M059J (cell line): ENCODE measurements around the gene DEGS2. TPM values are rescaled to one million over a fixed set of nuclear protein-coding genes. Genes with fewer than 3 reads are reported as not detected.
A peak's percentile ranks its signal among the peaks of the same experiment; 100 is the strongest.

ENCODE experiments used
- DNase-seq: peaks from one replicate; pipeline ENCODE4 v3.0.0-alpha.2; 2012; ENCODE audit warnings: low read depth
- total RNA-seq: library from RNA; depleted of rRNA; stranded (reverse); fragments of >200 nt; shearing (Covaris generic); gene quantifications from 2 replicates; pipeline ENCODE4 v1.2.3, GENCODE V29; 2014

DEGS2 gene
- total RNA-seq, 1 experiment from 2014 or later: 0.10 TPM

DNA sequence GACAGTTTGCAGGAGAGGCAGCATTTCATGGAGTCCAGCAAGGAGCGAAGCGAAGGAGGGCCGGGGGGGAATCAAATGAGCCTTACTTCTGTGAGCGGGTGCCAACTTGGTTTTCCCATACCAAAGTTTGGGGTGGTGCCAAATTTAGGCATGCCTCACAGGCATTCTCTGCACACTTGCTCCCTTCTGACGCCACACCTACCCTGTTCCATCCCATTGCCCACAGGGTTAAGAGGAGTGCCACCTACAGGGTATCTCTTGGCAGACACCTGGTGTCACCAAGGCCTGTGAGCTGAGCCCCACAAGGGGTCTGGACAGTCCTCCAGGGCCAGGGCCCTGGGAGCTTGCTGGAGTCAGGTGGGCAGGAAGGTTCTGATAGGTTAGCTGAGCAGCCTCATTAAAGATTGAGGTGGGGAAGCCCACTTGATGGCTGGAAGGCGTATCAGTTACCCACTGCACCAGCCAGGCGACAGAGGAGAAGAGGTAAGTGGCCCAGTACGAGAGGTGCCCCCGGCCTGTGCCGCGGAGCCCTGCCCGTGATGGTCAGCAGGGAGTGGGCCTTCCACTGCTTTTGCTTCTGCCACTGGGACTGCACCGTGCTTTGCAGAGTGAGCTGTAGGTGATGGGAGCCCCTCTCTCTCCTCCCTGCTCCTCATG lies 45.2 kb downstream of the DEGS2 start:
- DNase-seq: no peak

DNA sequence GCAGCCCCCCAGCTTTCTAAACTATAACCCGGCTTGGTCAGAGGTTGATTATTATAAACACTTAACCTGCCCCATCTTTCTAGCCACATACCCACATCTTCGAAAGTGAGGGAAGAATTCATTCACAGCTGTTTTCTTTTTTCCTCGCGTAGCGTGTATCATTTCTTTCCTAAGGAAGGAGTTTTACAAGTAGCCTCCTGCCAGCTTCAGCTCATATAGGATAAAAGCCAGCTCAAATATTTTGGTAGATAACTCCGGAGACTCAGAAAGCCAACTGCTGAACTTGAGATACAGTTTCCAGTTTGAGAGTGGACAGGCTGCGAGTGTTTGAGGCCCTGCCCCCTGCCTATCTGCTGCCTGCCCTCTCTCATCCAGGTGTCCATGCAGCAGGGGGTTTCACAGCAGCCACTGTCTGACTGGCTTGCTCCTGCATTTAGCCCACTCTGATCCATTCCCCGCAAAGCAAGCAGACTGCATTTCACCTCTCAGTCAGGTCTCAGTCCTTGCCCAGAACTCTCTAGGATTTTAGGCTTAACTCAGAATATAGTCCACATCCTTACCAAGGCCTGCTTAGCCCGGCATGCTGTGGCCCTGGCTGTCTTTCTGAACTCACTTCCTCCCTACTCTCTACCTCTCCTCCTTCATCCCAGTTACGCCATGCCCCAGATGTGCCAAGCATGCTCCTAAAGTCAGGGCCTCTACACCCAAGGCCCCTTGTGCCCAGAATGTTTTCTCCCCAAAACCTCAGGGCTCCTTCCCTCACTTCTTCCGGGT lies 47.3 kb downstream of the DEGS2 start:
- no peak for DNase-seq

DNA sequence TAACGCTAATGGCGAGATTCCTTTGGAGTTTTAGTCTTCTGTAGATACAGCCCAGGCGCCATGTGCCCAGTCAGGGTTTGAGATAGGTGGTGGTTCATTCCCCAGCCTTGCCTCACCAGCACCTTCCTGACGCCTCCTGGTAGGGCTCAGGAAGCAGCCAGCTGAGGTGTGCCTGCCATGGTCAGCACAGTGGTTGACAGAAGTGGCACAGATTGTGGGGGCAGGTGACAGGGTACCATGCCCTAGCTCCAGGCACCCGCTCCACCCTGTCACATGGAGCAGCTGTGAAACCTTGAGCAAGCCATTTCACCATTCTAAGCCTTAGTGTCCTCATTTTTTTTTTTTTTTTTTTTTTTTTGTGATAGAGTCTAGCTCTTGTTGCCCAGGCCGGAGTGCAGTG lies 48.6 kb downstream of the DEGS2 start:
- no peak for DNase-seq

DNA sequence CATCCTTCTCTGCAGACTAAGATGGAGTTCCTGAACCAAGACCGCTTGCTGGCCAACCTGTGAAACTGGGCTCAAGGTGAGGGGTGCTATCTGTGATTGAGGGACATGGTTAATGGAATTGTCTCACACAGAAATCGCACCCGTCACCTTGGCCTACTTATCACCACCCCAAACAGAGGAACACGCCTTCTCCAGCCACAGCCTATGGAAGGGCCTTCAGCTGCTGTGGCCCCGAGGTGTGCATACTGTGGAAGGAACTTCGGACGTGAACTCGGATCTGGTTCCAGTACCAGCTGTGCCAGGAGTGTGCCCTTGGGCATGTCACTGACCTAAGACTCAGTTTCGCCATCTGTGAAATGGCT lies 49.9 kb downstream of the DEGS2 start:
- DNase-seq: no peak

DNA sequence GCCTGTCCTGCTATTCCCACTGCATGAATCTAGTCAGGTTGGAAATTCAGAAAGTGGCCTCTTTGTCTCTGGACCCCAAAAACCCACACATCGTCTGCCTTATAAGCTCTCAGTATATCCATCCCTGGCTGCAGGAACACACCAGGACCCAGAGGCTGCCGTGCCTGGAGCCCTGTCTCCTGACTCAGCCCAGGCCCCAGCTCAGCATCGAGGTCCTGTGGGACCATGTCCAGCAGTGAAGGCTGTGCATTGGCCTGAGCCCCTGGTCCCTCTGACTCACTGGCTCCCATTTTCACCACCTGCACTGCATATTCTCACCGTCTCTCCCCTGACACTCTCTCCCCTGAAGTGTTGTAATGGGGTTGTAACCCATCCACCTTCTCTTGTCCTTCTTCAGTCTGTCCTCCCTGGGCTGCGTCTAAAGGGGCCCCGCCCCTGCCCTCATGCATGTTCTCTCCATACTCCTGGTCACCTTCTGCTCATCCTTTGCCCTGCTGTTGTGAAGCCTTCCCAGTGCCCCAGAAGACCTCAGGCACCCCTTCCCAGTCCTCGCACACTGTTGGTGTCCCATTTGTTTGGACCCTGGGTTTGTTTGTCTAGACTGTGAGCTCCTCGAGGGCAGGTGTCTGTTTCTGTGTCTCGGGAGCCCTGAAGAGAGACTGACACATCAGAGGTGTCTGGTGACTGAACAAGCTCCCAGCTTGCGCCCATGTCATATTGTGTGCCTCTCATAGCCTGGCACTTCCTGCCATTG lies 50.4 kb downstream of the DEGS2 start:
- DNase-seq: peak; percentile 9

DNA sequence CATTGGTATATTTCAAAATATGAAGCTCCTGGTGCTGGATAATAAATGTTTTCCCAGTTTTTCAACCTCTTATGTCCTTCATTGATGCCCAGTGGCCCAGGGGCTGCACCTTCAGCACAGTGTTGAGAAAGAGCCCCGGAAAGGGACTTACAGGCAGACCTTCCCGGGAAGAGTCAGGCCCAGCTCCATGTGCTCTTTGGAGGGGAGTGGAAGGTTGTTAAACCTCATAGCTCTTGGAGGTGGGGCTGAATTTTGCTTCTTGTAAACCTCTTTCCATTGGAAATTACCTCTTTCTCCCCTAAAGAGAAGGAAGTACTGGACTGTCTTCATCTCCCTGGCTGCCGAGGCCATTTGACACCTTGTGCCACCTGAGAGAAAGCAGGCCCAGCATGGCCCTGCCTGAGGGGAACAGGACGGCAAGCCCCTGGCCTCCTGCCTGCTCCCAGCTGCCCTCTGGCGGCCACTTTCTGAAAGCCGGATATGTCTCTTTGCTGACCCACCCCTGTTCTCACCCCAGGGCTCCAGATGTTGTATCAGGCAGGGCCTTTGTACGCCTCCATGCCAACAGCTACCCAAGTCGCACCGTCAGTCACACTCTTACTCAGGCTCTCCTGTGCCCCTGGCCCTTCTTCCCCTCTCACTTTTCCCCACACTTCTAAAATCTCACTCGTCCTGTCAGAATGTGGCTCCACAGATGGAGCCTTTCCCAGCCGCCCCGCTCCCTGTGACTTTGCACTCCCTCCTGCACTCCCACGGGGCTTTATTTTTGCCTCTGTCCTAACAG lies 51.2 kb downstream of the DEGS2 start:
- DNase-seq: peak; percentile 52

DNA sequence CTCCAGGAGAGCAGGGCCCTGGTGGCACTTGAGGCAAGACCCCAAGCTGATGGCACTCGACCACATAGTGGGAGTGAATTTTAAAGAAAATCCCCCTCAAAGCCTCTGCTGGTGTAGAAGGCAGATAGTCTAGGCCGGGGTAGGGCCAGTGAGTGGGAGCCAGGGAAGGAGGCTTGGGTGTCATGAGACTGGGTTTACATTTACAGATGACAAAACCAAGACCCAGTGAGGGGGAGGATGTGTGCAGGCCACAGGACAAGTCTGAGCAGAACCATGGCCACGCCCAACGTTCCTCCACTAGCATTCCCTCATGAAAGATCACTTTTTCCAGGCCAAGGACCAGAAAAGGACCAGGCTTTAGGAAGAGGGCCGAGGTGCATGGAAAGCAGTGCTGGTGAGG lies 52.2 kb downstream of the DEGS2 start:
- no peak for DNase-seq

DNA sequence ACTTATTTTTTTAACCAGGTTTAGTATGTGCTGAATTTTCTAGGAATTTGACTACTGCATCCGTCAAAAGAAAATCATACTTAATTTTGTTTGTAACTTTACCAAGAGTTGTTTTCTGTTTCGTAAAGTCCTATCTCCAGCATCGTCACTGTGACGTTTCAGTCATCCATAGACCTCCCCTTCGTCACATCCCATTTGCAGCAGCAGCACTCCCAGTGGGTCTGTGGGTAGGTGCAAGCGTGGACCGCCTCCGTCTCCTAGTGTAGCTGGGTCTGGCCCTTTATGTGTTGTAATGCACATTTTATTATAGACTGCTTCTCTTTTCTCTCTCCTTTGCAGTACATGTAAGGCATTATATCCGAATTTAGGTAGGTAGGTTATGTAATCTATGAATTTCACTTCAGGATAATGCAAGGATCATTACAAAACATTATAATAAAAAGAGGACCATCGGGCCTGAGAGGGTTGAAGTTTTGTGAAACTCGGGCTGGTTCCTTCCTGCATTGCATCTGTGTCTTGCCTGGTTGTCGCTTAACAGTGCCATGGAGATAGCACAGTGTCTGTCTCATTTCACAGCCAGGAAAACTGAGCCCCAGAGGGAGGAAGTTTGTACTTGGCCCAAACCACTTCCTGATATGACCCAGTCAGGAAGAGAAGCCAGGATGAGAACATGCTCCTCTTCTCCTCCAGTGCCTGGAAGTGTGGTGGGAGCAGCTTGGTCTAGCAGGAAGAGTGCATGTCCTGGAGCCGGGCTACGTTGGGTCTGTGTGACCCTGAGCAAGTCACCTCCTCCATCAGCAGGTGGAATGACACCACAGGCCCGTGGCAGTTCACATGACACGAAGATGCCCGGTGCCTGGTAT lies 53.0 kb downstream of the DEGS2 start:
- DNase-seq: no peak

DNA sequence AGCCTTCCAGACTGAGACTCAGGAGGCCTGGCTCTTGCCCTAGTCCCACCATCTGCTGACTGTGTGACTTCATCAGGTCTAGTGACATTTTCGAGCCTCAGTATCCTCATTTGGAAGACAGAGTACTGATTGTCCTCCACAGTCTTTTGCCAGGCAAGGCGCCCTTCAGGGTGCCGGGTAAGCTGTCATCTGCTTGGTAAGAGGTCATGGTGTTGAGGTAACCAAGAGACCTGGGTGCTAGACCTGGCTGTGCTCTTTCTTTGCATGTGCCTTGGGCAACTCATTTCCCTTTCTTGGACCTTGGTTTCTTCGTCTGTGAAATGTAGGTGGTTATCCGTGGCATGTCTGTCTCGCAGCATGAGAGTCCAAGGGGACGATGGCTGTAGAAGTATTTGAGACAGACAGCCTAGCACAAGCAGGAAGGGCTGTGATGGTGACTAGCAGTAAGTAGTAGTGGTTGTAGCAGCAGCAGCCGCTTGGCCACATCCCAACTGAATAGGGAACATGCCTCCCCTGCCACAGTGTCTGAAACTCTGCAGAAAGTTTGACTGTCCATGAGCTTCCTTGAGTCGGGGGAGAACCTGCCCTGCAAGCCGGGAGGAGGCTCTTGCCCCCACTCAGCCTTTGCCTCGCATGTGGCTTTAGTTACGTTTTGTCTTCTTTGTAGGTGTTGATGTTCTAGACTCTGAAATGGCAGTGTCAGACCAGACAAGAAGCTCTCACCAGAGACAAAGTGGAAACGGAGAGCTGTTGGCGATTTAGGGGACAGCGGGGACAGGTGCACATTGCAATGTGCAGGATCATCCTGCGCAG lies 53.9 kb downstream of the DEGS2 start:
- DNase-seq: no peak

DNA sequence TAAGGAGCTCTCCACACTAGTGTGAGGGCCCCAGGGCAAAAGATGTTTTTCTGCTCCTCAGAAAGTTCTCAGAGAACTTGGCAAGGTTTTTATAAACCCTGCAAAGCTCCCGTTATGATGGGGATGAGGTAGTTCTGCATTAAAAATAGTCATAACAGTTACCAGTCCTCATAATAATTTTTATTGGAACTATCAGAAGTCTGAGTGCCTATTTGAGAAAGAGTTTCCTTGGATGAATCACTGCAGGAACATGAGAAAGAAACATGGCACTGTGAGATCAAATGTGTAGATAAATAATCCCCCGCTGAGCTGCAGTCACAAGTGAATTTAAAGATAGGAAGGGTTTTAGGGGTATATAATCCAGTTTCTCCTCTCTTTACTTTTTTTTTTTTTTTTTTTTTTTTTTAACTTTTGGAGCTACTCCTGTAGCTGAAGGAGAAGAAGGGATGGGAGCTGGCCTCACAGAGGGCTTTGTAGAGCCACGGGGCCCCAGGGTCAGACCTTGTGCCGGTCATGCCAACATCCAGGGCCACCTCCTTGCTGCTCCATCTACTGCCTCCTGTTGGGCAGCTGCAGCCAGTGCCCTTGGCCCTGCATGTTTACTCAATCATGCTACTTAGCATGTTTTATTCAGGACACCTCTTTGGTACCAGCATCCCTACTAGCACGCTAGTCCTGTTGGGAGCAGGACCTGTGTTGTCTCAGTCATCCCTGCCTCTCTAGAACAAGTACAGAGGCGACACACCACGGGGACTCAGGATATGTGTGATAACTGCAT lies 54.7 kb downstream of the DEGS2 start:
- peak; percentile 69 for DNase-seq

DNA sequence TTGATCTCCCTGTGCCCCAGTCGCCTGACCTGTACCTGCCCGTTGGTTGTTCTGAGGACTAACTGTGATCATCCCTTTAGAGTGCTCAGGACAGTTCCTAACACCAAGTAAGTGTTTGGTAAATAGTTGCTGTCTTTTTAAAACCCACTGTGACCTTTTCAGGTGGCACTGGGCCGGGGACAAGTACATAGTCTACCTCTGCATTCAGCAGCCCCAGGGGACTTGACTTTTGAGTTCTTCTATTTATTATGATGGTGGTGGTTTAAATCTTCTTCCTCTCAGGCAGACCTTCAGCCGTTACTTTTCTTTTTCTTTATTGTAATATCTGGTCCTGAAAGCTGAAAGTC lies 55.5 kb downstream of the DEGS2 start:
- DNase-seq: no peak

DNA sequence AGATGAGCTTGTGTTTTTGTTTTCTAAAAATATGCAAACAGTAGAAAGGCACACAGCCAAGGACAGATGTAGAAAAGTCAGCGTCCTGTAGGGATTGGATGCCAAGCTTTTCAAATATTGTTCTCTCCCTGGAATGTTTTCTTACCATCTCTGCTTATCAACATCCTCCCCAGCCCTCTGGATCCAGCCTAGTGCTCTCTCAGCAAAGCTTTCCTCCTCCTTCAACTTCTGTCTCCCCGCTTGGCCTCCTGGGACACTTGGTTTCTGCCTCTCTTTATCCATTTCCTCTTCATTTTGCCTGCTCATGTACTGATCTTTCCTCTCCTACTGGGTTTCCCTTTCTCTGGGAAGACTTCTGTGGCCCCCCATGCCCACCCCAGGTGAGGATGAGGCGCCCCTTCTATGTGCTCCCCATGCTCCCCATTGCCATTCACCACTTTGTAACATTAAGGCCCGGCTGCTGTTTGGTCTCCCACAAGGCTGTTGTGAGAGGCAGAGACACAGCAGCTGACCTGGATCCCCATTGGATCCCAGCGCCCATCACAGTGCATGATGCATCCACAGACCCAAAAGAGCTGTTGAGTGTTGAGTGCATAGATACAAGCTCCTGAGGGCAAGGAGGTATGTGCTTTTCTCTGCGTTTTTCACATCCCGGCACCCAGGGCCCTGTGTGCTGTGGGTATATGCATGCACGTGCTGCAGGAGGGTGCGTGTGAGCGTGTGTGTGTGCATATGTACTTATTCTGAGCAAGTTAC lies 56.0 kb downstream of the DEGS2 start:
- DNase-seq: no peak

DNA sequence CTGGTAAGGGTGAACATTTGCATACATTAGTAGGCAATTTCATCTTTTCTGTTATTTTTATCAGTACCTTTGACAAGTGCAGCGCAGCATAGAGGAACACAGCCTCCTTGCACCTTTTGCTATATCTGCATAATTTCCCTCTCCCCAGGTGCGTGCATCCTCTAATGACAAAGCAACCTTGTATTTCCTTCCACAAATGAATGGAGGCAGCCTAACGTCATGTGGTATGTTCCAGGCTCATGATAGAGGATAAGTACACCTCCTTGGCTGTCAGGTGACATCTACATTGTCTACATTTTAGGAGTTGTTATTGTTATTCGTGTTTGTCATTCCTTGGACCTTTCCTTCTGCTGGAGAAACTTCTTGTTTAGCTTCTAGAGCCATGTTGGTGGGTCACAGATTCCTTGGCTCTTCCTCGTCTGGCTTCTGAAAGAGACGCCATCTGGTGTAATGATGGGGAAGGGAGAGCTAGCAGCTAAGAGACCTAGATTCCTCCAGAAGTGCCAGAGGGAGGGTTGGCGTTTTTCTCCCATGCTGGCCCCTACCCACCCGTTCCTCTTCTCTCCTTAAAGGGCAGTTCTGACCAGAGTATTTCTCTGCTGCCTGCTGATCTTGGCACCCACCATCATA lies 57.2 kb downstream of the DEGS2 start:
- no peak for DNase-seq

DNA sequence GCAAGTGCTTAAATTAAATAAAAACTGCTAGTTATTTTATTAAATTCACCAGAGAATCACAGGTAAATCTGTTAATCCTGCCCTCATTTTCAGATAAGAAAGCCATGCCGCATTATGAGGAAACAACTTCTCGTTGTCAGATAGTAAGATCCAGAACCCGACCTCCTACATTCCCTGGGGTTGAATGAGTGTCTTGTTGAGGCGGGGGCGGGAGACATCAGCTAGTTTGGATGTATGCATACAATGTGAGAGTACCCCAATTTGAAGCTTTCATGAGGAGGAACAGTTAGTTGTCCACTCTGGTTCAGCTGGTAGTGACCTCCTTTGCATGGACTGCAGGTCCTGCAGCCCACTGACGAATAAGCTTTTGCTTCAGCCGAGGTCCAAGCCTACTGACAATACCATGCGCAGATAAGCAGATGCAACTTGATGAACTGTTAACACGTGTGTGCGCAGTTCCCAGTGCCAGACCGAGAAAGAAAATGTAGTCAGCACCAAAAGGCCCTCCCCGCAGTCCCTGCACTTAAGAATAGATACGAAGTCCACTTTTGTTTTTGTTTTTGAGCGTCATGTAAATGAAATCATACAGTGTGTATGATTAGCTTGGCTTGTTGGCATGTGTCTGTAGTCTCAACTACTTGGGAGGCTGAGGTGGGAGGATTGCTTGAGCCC lies 59.3 kb downstream of the DEGS2 start:
- DNase-seq: no peak

DNA sequence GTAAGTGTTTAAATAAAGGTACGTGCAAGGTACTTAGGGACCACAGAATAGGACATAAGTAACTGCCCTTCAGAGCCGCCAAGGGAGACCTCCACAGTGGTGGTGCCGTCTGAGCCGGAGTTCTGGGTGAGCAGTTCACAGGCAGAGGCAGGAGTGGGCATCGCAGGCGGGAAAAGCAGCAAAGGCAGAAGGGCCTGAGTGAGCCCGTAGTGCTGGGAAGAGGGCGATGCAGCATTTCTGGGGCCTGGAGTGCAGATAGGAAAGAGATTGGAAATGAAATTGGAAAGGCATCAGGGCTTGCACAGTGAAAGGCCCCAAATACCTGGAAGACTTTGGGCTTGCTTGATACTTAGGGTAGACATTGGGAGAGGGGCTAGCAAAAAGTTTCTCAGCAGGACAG lies 61.3 kb downstream of the DEGS2 start:
- DNase-seq: no peak

DNA sequence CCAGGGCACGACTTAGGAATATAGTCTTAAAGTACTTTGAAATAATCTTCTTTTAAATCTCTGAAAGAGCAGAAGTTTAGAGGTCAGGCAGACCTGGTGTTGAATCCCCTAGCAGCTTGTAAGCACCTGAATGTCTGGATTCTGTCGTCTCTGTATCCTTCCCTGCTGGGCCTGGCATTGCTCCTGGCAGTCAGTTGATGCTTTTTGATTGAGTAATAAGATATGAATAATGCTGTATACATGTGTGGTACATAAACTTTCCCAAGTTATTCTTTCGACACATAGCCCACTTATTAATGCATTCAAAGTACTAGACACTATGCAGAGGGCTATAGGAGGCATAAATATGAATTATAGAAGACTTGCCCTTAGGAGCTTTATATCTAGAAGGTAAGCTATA lies 62.8 kb downstream of the DEGS2 start:
- peak; percentile 20 for DNase-seq
